ENCODE measurements around the gene VSIG10. TPM values are rescaled to one million over a fixed set of nuclear protein-coding genes. Genes with fewer than 3 reads are reported as not detected.
A peak's percentile ranks its signal among the peaks of the same experiment; 100 is the strongest.

VSIG10 gene
- total RNA-seq, 1 experiment from 2014 or later, result 97.4 TPM

GRCh38 chr12:118103201-118103600 is 610 bp downstream of the VSIG10 start:
- no CpG with 5 or more reads among the region's 32 CpGs for WGBS (ENCODE audit: extremely low coverage, insufficient read length, low lambda C conversion rate)
- no peaks in the 10 kb centered on the region for H3K9me3 Mint-ChIP-seq

More at GRCh38 chr12:118103201-118103600, 610 bp downstream of the VSIG10 start:
- H2BK20ac ChIP-seq (ENCODE audit: low read depth, low read length, poor library complexity, severe bottlenecking), result no peak overlapping the region
- no peak overlapping the region for H2AK5ac ChIP-seq (ENCODE audit: insufficient read length, low read length)
- peak overlapping the region; percentile 67 for H3K4me2 ChIP-seq (ENCODE audit: insufficient read depth, insufficient read length, low read length)
- no peak overlapping the region for H3K23ac ChIP-seq (ENCODE audit: insufficient read length, low read depth, low read length)
- no peaks in the 10 kb centered on the region for H3K9me3 ChIP-seq (ENCODE audit: control insufficient read depth, low read depth, low read length)
- Mint-ChIP-seq H3K27me3 (ENCODE audit: low read depth) (no peaks in the 10 kb centered on the region), H3K27ac (peak overlapping the region in 2 of 3 experiments; percentile 83 to 94; a peak in 4 of 7 replicates), H3K4me3 (peak overlapping the region; percentile 91 to 92), H3K4me1 (peaks cover 31 to 33% of the 10 kb centered on the region in 2 experiments), H3K36me3 (ENCODE audit: insufficient read depth in 1 of 3, low read depth in 3 of 3) (peaks cover 8 to 28% (median 10%) of the 10 kb centered on the region in 3 experiments; a peak in 4 of 7 replicates)
- H3K27me3 ChIP-seq (ENCODE audit: insufficient read depth, low read length), result no peaks in the 10 kb centered on the region
- peaks cover 7% of the 10 kb centered on the region; the same call in 1 of the 2 replicates for H3K4me1 ChIP-seq (ENCODE audit: insufficient read depth, low read length)
- H3K14ac ChIP-seq (ENCODE audit: insufficient read depth, low read length), result peak overlapping the region; percentile 33
- no peak overlapping the region for H3K4ac ChIP-seq (ENCODE audit: low read depth, low read length)
- H4K20me1 ChIP-seq (ENCODE audit: control insufficient read depth, insufficient read depth, insufficient read length), result no peaks in the 10 kb centered on the region
- H2BK120ac ChIP-seq (ENCODE audit: low read depth, low read length, poor library complexity, severe bottlenecking), result no peak overlapping the region
- H3K56ac ChIP-seq (ENCODE audit: insufficient read length, low read depth, low read length), result no peak overlapping the region
- H3K18ac ChIP-seq (ENCODE audit: insufficient read length, low read depth, low read length), result peak overlapping the region; percentile 3
- DNase-seq, result peak; percentile 60
- peak overlapping the region; percentile 37 for H3K9ac ChIP-seq (ENCODE audit: extremely low read depth, insufficient read length, low read length)
- no peak overlapping the region for H2AFZ ChIP-seq (ENCODE audit: low read length)
- H3K23me2 ChIP-seq (ENCODE audit: insufficient read length, low read depth, low read length, poor library complexity, severe bottlenecking), result peaks cover 9% of the 10 kb centered on the region
- no peak for TF ChIP-seq CTCF (conservative IDR thresholded peaks at IDR 0.05)
- H3K27ac ChIP-seq (ENCODE audit: insufficient read length, low read depth, low read length), result no peak overlapping the region
- no peak overlapping the region for H4K91ac ChIP-seq (ENCODE audit: insufficient read length, low read depth, low read length)
- H2BK5ac ChIP-seq (ENCODE audit: insufficient read length, low read length), result no peak overlapping the region
- peaks cover 9% of the 10 kb centered on the region; the same call in 1 of the 2 replicates for H3K79me2 ChIP-seq (ENCODE audit: insufficient read depth, low read length)
- no peak overlapping the region for H2BK12ac ChIP-seq (ENCODE audit: insufficient read length, low read depth, low read length)
- no peak overlapping the region for H4K8ac ChIP-seq (replicated peaks; ENCODE audit: insufficient read length, low read depth, low read length)
- H3K79me1 ChIP-seq (ENCODE audit: insufficient read depth, low read depth, low read length, poor library complexity, severe bottlenecking), result peaks cover 6% of the 10 kb centered on the region
- no peak overlapping the region for H4K5ac ChIP-seq (ENCODE audit: insufficient read length, low read depth, low read length)
- H3T11ph ChIP-seq (ENCODE audit: low read length), result no peak overlapping the region
- no peak overlapping the region for H2BK15ac ChIP-seq (ENCODE audit: low read depth, low read length)

Data from H9 (cell line).